ENCODE results near the gene MORC1. TPM values are rescaled to one million over a fixed set of nuclear protein-coding genes. Genes with fewer than 3 reads are reported as not detected.

The MORC1 gene
- total RNA-seq, 2 experiments from 2014 or later, result not detected

DNA sequence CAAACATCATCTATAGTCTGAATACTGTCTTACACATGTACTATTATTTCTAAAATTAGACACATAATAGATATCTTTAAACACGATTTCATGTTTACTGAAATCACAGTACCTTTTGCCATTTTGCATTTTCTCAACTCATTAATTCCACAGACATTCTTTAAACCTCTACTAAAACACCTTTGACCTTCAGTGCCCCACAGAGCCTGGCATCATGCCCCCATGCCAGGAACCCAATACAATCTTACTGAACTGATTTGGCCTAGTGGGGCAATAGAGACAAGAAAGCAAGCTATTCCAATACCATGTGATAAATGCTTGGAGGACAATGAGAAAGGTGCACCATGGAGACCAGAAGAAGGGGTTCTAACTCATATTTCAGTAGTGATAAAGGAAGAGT, 144.9 kb downstream of the MORC1 start:
- no peak overlapping the region for H3K27ac ChIP-seq (ENCODE audit: low read depth in 1 of 2, low read length in 2 of 2)
- ATAC-seq (ENCODE audit: poor library complexity) (no peak), DNase-seq (no peak)
- intact Hi-C loops (cut with DNase I, micrococcal nuclease), result no loop called here
- no peaks in the 10 kb centered on the region for H3K27me3 Mint-ChIP-seq
- no peaks in the 10 kb centered on the region for H3K4me1 ChIP-seq (ENCODE audit: insufficient read depth, low read length)
- no peaks in the 10 kb centered on the region for H3K9me3 Mint-ChIP-seq
- no peak overlapping the region for H3K27ac Mint-ChIP-seq
- H3K9me3 ChIP-seq (ENCODE audit: control insufficient read depth in 1 of 2, insufficient read depth in 1 of 2, low read length in 2 of 2), result no peaks in the 10 kb centered on the region
- ChIA-PET CTCF (no interaction called here), POLR2A (no interaction called here)
- H3K4me3 Mint-ChIP-seq, result no peak overlapping the region
- no peaks in the 10 kb centered on the region for H3K4me1 Mint-ChIP-seq (ENCODE audit: low read depth)
- TF ChIP-seq, protein P1, sequence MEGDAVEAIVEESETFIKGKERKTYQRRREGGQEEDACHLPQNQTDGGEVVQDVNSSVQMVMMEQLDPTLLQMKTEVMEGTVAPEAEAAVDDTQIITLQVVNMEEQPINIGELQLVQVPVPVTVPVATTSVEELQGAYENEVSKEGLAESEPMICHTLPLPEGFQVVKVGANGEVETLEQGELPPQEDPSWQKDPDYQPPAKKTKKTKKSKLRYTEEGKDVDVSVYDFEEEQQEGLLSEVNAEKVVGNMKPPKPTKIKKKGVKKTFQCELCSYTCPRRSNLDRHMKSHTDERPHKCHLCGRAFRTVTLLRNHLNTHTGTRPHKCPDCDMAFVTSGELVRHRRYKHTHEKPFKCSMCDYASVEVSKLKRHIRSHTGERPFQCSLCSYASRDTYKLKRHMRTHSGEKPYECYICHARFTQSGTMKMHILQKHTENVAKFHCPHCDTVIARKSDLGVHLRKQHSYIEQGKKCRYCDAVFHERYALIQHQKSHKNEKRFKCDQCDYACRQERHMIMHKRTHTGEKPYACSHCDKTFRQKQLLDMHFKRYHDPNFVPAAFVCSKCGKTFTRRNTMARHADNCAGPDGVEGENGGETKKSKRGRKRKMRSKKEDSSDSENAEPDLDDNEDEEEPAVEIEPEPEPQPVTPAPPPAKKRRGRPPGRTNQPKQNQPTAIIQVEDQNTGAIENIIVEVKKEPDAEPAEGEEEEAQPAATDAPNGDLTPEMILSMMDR (IDR thresholded peaks at IDR 0.05), result no peak
- H3K27me3 ChIP-seq (ENCODE audit: control insufficient read depth in 1 of 2, insufficient read depth in 2 of 2, low read length in 2 of 2), result no peaks in the 10 kb centered on the region
- no peak overlapping the region for H3K4me3 ChIP-seq (ENCODE audit: low read length)
- no peaks in the 10 kb centered on the region for H3K36me3 ChIP-seq (ENCODE audit: insufficient read depth, low read length)
- no peaks in the 10 kb centered on the region for H3K36me3 Mint-ChIP-seq (ENCODE audit: low read depth)

DNA sequence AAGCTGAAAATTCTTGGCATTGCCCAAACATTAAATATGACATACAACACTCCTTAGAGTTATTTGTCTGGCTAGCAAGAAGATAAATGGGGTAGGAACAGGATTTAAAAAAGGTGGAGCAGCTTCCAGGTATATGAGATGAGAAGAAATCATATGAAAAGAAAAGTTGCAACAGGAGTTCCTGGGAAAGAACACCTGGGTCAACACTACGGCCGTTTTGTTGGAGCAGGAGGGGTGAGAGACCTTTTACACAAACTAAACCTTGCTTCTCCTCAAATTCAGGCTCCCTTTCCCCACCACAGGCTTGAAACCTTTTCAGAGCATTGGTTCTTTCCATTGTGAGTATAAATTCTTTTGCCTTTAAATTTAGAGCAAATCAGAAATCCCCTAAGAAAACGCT, 145.5 kb downstream of the MORC1 start:
- no peak overlapping the region for H3K4me3 Mint-ChIP-seq
- H3K27me3 Mint-ChIP-seq, result no peaks in the 10 kb centered on the region
- H3K36me3 Mint-ChIP-seq (ENCODE audit: low read depth), result no peaks in the 10 kb centered on the region
- DNase-seq, result no peak
- no peaks in the 10 kb centered on the region for H3K4me1 Mint-ChIP-seq (ENCODE audit: low read depth)
- Histone ChIP-seq H3K9me3 (ENCODE audit: control insufficient read depth in 1 of 2, insufficient read depth in 1 of 2, low read length in 2 of 2) (no peaks in the 10 kb centered on the region), H3K4me3 (ENCODE audit: low read length) (no peak overlapping the region), H3K27me3 (ENCODE audit: control insufficient read depth in 1 of 2, insufficient read depth in 2 of 2, low read length in 2 of 2) (no peaks in the 10 kb centered on the region), H3K4me1 (ENCODE audit: insufficient read depth, low read length) (no peaks in the 10 kb centered on the region), H3K27ac (ENCODE audit: low read depth in 1 of 2, low read length in 2 of 2) (no peak overlapping the region), H3K36me3 (ENCODE audit: insufficient read depth, low read length) (no peaks in the 10 kb centered on the region)
- no peak for ATAC-seq (ENCODE audit: poor library complexity)
- CTCF ChIA-PET, result no interaction called here
- H3K27ac Mint-ChIP-seq, result no peak overlapping the region
- POLR2A ChIA-PET, result no interaction called here
- H3K9me3 Mint-ChIP-seq, result no peaks in the 10 kb centered on the region
- intact Hi-C loops (cut with DNase I, micrococcal nuclease), result no loop called here
- TF ChIP-seq, protein P1 (IDR thresholded peaks at IDR 0.05), result no peak

DNA sequence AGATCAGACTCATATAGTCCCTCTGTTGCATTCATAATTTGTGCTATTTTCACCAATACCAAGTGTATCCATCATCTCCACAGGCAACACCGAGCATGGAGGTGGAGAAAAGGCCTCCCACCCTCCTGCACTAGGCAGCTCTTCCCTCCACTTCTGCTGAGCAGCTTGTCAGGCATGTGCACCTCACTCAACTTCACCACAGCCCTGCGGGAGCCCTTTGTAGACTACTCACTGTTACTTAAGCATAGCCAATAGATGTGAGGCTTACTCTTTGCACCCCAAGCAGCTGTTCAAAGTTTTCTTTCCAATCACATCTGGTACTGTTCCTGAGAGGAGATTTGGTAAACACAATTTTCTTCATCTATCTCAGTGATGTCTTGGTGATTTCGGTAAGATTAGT, 147.4 kb downstream of the MORC1 start:
- Histone ChIP-seq H3K36me3 (ENCODE audit: insufficient read depth, low read length) (no peaks in the 10 kb centered on the region), H3K4me1 (ENCODE audit: insufficient read depth, low read length) (no peaks in the 10 kb centered on the region), H3K27ac (ENCODE audit: low read depth in 1 of 2, low read length in 2 of 2) (no peak overlapping the region), H3K4me3 (ENCODE audit: low read length) (no peak overlapping the region), H3K27me3 (ENCODE audit: control insufficient read depth in 1 of 2, insufficient read depth in 2 of 2, low read length in 2 of 2) (no peaks in the 10 kb centered on the region), H3K9me3 (ENCODE audit: control insufficient read depth in 1 of 2, insufficient read depth in 1 of 2, low read length in 2 of 2) (no peaks in the 10 kb centered on the region)
- Mint-ChIP-seq H3K27ac (no peak overlapping the region), H3K4me3 (no peak overlapping the region), H3K27me3 (no peaks in the 10 kb centered on the region), H3K36me3 (ENCODE audit: low read depth) (no peaks in the 10 kb centered on the region), H3K9me3 (no peaks in the 10 kb centered on the region), H3K4me1 (ENCODE audit: low read depth) (no peaks in the 10 kb centered on the region)
- POLR2A ChIA-PET, result no interaction called here
- TF ChIP-seq, protein P1 (IDR thresholded peaks at IDR 0.05), result no peak
- intact Hi-C loops (cut with DNase I, micrococcal nuclease), result no loop called here
- CTCF ChIA-PET, result no interaction called here
- ATAC-seq (ENCODE audit: poor library complexity) (no peak), DNase-seq (no peak)
